ENCODE results near the gene RAD51B.

DNA sequence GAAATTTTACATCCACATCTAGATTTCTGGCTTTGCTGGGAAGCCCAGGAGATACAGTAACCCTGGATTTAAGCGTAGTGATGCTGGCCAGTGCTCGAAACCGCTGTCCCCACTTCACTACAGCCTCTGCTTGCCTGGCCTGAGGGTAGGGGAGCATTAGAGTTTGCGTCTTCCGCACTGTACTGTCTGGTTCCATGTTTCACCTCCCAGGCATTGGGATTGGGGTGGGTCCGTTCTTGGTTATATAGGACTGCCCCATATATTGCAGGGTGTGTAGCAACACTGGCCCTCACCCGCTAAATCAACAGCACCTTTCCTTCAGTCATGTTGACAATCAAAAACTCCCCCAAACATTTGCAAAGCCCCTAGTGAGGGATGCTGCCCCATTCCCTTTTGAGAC, 732.5 kb downstream of the RAD51B start:
- TF ChIP-seq CTCF (IDR thresholded peaks at IDR 0.05) (no peak), ZNF232 (CRISPR knock-in tag; IDR thresholded peaks at IDR 0.05) (no peak), ATF1 (CRISPR knock-in tag; IDR thresholded peaks at IDR 0.05) (no peak), MAX (CRISPR knock-in tag; IDR thresholded peaks at IDR 0.05) (no peak), NR1H2 (CRISPR knock-in tag; IDR thresholded peaks at IDR 0.05) (no peak), USF1 (CRISPR knock-in tag; IDR thresholded peaks at IDR 0.05) (no peak), SP1 (CRISPR knock-in tag; conservative IDR thresholded peaks at IDR 0.05) (no peak), CBFB (CRISPR knock-in tag; IDR thresholded peaks at IDR 0.05; ENCODE audit: low read depth) (no peak), FOXP4 (CRISPR knock-in tag; IDR thresholded peaks at IDR 0.05) (no peak), ETV6 (CRISPR knock-in tag; IDR thresholded peaks at IDR 0.05) (no peak), ATF2 (CRISPR knock-in tag; IDR thresholded peaks at IDR 0.05; ENCODE audit: borderline replicate concordance, low read depth) (no peak)
- TF ChIP-seq, protein P1, sequence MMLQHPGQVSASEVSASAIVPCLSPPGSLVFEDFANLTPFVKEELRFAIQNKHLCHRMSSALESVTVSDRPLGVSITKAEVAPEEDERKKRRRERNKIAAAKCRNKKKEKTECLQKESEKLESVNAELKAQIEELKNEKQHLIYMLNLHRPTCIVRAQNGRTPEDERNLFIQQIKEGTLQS (CRISPR knock-in tag; conservative IDR thresholded peaks at IDR 0.05): no peak
- TF ChIP-seq, protein P2, sequence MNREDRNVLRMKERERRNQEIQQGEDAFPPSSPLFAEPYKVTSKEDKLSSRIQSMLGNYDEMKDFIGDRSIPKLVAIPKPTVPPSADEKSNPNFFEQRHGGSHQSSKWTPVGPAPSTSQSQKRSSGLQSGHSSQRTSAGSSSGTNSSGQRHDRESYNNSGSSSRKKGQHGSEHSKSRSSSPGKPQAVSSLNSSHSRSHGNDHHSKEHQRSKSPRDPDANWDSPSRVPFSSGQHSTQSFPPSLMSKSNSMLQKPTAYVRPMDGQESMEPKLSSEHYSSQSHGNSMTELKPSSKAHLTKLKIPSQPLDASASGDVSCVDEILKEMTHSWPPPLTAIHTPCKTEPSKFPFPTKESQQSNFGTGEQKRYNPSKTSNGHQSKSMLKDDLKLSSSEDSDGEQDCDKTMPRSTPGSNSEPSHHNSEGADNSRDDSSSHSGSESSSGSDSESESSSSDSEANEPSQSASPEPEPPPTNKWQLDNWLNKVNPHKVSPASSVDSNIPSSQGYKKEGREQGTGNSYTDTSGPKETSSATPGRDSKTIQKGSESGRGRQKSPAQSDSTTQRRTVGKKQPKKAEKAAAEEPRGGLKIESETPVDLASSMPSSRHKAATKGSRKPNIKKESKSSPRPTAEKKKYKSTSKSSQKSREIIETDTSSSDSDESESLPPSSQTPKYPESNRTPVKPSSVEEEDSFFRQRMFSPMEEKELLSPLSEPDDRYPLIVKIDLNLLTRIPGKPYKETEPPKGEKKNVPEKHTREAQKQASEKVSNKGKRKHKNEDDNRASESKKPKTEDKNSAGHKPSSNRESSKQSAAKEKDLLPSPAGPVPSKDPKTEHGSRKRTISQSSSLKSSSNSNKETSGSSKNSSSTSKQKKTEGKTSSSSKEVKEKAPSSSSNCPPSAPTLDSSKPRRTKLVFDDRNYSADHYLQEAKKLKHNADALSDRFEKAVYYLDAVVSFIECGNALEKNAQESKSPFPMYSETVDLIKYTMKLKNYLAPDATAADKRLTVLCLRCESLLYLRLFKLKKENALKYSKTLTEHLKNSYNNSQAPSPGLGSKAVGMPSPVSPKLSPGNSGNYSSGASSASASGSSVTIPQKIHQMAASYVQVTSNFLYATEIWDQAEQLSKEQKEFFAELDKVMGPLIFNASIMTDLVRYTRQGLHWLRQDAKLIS (CRISPR knock-in tag; IDR thresholded peaks at IDR 0.05; ENCODE audit: borderline replicate concordance): no peak
- TF ChIP-seq, protein P3, sequence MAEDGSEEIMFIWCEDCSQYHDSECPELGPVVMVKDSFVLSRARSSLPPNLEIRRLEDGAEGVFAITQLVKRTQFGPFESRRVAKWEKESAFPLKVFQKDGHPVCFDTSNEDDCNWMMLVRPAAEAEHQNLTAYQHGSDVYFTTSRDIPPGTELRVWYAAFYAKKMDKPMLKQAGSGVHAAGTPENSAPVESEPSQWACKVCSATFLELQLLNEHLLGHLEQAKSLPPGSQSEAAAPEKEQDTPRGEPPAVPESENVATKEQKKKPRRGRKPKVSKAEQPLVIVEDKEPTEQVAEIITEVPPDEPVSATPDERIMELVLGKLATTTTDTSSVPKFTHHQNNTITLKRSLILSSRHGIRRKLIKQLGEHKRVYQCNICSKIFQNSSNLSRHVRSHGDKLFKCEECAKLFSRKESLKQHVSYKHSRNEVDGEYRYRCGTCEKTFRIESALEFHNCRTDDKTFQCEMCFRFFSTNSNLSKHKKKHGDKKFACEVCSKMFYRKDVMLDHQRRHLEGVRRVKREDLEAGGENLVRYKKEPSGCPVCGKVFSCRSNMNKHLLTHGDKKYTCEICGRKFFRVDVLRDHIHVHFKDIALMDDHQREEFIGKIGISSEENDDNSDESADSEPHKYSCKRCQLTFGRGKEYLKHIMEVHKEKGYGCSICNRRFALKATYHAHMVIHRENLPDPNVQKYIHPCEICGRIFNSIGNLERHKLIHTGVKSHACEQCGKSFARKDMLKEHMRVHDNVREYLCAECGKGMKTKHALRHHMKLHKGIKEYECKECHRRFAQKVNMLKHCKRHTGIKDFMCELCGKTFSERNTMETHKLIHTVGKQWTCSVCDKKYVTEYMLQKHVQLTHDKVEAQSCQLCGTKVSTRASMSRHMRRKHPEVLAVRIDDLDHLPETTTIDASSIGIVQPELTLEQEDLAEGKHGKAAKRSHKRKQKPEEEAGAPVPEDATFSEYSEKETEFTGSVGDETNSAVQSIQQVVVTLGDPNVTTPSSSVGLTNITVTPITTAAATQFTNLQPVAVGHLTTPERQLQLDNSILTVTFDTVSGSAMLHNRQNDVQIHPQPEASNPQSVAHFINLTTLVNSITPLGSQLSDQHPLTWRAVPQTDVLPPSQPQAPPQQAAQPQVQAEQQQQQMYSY (CRISPR knock-in tag; IDR thresholded peaks at IDR 0.05): no peak
